NCI-H2196 (cell line): Measurements from ENCODE around the gene ARID1B.

Source experiments
- DNase-seq: peaks from one replicate; lab custom pipeline; 2025; ENCODE audit not compliant: unreplicated experiment; lab: John Stamatoyannopoulos, UW

ARID1B gene

GRCh38 chr6:156875062-156875461 lies 97.9 kb downstream of the ARID1B start:
- DNase-seq, result no peak

- no peak for DNase-seq
Measured at GRCh38 chr6:156876302-156876701, 99.1 kb downstream of the ARID1B start.

DNA sequence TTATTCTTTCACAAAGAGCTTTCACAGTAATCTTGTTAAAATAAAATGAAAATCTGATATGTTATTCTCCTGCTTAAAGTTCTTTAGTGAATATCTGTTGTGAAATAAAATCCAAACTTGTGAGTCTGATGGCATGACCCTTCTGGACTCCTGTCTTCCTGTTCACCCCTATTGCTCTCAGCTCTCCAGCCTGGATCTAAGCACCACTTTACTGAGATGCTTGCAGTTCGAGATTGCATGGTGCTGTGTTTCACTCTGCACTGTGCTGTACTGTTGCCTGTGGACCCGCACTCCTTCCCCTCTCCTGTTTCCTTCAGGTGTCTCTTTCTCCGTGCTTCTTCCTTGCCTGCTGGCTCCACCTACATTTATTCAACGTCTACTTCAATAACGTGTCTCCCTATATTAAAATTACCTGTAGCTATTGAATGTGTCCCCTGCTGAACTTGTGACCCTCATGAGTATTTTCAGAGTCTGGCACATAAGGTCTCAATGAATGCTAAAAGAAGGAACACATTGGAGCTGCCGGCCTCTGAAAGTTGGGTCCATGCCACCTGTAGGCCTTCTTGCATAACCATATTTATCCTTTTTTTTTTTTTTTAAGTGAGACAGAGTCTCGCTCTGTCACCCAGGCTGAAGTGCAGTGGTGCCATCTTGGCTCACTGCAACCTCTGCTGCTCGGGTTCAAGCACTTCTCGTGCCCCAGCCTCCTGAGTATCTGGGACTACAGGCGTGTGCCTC lies 100.1 kb downstream of the ARID1B start:
- no peak for DNase-seq

- DNase-seq, result no peak
Measured at GRCh38 chr6:156878681-156879080, 101.5 kb downstream of the ARID1B start.

- DNase-seq, result no peak
Measured at GRCh38 chr6:156879186-156879585, 102.0 kb downstream of the ARID1B start.

- no peak for DNase-seq
Measured at GRCh38 chr6:156879591-156879990, 102.4 kb downstream of the ARID1B start.

DNA sequence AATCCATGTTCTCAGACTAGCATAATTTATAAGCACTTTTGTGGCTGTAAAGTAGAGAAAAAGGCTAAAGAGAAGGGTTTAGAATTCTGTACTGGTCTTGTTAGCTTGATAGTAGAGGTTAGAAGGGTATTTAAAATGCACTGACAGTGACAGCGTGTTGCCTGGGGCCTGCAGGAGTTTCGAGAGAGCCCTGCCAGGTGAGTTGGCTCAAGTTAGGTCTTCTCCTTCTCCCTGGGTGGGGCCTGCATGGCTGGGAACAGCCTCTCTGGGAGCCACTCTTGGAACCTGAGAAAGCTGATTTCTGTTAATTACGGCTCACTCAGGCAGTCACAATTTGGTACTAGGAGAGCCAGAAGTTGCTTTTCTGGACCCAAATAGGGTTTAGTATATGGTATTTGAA lies 103.7 kb downstream of the ARID1B start:
- DNase-seq, result no peak

- no peak for DNase-seq
Measured at GRCh38 chr6:156881687-156882629, 104.8 kb downstream of the ARID1B start.

GRCh38 chr6:156883497-156884252 lies 106.5 kb downstream of the ARID1B start:
- DNase-seq, result no peak

DNA sequence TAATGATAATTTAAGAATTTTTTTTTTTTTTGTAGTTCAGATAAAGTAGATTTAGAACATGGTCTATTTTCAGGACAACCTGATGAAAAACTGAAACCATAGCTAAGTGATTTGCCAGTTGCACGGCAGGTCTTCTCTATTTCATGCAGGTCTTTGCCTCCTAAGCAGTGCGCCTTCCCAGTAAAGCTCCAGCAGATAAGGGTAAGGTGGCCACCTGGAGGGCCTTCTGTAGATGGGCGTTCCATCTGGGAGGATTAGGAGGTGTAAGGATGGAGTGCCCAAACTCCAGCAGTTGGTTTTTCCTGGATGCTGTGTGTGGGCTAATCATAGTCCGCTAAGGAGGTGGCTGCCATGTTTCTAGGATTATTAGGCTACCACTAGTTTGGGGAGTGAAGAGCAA lies 107.1 kb downstream of the ARID1B start:
- DNase-seq, result no peak

- DNase-seq, result no peak
Measured at GRCh38 chr6:156885562-156885961, 108.4 kb downstream of the ARID1B start.

GRCh38 chr6:156886409-156886808 lies 109.2 kb downstream of the ARID1B start:
- no peak for DNase-seq

- DNase-seq, result no peak
Measured at GRCh38 chr6:156887623-156888269, 110.6 kb downstream of the ARID1B start.

DNA sequence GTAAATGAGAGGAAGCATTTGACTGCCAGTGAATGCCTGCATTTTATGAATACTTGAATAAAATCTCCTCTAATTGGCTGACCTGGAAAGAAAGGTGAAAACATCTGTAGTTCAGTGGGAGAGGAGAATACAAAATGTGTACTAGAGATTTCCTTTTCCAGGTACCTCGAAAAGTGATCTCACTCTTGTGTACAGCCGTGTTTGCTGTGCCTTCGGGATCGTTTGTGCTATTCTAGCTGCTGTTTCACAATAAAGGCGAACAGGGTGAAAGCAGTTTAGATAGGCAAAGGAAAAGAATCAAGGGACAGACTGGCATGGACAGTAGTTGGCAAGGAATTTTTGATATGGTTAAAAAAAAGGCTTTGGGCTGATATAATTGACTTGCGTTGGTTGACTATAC lies 112.3 kb downstream of the ARID1B start:
- no peak for DNase-seq

GRCh38 chr6:156889986-156890385 lies 112.8 kb downstream of the ARID1B start:
- DNase-seq, result no peak

- DNase-seq, result no peak
Measured at GRCh38 chr6:156890627-156891314, 113.6 kb downstream of the ARID1B start.

- no peak for DNase-seq
Measured at GRCh38 chr6:156897907-156898531, 120.8 kb downstream of the ARID1B start.

GRCh38 chr6:156899071-156899470 lies 121.9 kb downstream of the ARID1B start:
- DNase-seq, result no peak

DNA sequence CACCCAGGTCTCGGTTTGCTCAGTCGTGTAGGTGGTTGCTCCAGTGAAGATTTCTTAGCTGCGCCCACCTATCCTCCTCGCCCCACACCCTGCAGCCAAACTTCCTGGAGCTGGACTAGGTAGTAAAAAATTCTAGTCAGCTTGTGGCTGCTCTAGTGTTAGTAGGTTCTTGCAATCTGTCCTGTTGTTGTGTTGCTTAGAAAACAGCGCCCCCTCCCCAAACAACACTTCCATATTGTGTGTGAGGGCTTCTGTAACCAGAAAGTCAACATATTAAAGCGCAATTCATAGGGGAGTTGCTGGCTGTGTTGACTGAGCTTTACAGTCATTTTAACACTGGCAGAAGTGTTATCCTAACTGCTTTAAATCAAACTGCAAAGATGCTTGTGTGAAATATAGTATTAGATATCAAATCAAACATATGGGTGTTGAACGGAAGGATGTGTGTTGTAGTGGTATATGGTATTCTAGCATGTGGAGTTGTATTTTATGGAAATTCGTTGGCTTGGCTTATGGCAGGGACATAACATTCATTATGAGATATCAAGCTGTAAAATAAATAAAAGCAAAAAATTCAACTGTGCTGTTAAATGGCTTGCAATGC lies 122.5 kb downstream of the ARID1B start:
- no peak for DNase-seq
